Glomerular endothelial cell (primary cell): Measurements from ENCODE around the gene GDPGP1. TPM values are rescaled to one million over a fixed set of nuclear protein-coding genes. Genes with fewer than 3 reads are reported as not detected.
"Not testable (repeated sequence)": the region's sequence is repeated elsewhere in the genome, so short reads cannot be mapped to it uniquely, and the experiment has no call there.

Experiments
- DNase-seq: peaks from one replicate; pipeline ENCODE4 v3.0.0-alpha.2; 2011; ENCODE audit warnings: low read depth, low spot score; ENCODE audit errors: extremely low read depth
- total RNA-seq: library from RNA; depleted of rRNA; stranded (reverse); fragments of >200 nt; gene quantifications from 2 replicates; pipeline ENCODE4 v1.2.3, GENCODE V29; 2015

The GDPGP1 gene
- total RNA-seq, 1 donor from 2014 or later: 12.4 TPM

GRCh38 chr15:90249203-90249863 is 15.3 kb downstream of the GDPGP1 start, which contains the start of gene TTLL13:
Gene TTLL13, plus strand, starts transcription at chr15:90249556. Its CDS starts 1,075 bp downstream, at chr15:90250631.
- no peak for DNase-seq

- DNase-seq: no peak
These were observed 23.8 kb downstream of the GDPGP1 start for GRCh38 chr15:90257776-90258175.

- DNase-seq: no peak
These were observed 25.5 kb downstream of the GDPGP1 start for GRCh38 chr15:90259524-90259923.

GRCh38 chr15:90260731-90261130 is 26.7 kb downstream of the GDPGP1 start:
- not testable (repeated sequence) for DNase-seq

GRCh38 chr15:90261811-90262210 is 27.8 kb downstream of the GDPGP1 start:
- no peak for DNase-seq

- DNase-seq: no peak
These were observed 28.4 kb downstream of the GDPGP1 start for GRCh38 chr15:90262426-90262825.

GRCh38 chr15:90264671-90265070 is 30.7 kb downstream of the GDPGP1 start:
- DNase-seq: no peak

- peak; percentile 72 for DNase-seq
These were observed 31.5 kb downstream of the GDPGP1 start, which contains the start of gene NGRN for GRCh38 chr15:90265271-90266060. Gene NGRN, plus strand, starts transcription at chr15:90265672. Its CDS starts 41 bp downstream, at chr15:90265713.

GRCh38 chr15:90266061-90266431 is 32.0 kb downstream of the GDPGP1 start:
- DNase-seq: no peak

GRCh38 chr15:90266485-90266884 is 32.5 kb downstream of the GDPGP1 start:
- no peak for DNase-seq

- DNase-seq: no peak
These were observed 34.4 kb downstream of the GDPGP1 start for GRCh38 chr15:90268415-90268814.

- DNase-seq: no peak
These were observed 36.6 kb downstream of the GDPGP1 start for GRCh38 chr15:90270502-90271150.

GRCh38 chr15:90271459-90272166 is 37.6 kb downstream of the GDPGP1 start:
- no peak for DNase-seq

GRCh38 chr15:90278467-90278866 is 44.5 kb downstream of the GDPGP1 start:
- DNase-seq: not testable (repeated sequence)

- not testable (repeated sequence) for DNase-seq
These were observed 46.7 kb downstream of the GDPGP1 start for GRCh38 chr15:90280743-90281142.

GRCh38 chr15:90281637-90282036 is 47.6 kb downstream of the GDPGP1 start:
- not testable (repeated sequence) for DNase-seq

- DNase-seq: no peak
These were observed 52.7 kb downstream of the GDPGP1 start for GRCh38 chr15:90286678-90287077.

- DNase-seq: no peak
These were observed 53.1 kb downstream of the GDPGP1 start for GRCh38 chr15:90287101-90287500.

- DNase-seq: no peak
These were observed 53.9 kb downstream of the GDPGP1 start for GRCh38 chr15:90287946-90288345.

GRCh38 chr15:90291679-90292356 is 57.8 kb downstream of the GDPGP1 start:
- DNase-seq: no peak
